H9 (cell line): ENCODE results near the gene UVRAG. TPM values are rescaled to one million over a fixed set of nuclear protein-coding genes. Genes with fewer than 3 reads are reported as not detected.

Experiments used
- DNase-seq: peaks from one replicate; pipeline ENCODE4 v3.0.0-alpha.2; 2017
- H2AFZ ChIP-seq: one replicate; pipeline ENCODE4 v1.6.1; 2013; ENCODE audit warnings: mild to moderate bottlenecking, low read length, control low read depth, moderate library complexity
- H2AK5ac ChIP-seq: 2 replicates; pipeline ENCODE4 v1.6.1; 2013; ENCODE audit warnings: low read length, control low read depth, mixed read lengths; ENCODE audit not compliant: insufficient read length
- H2BK120ac ChIP-seq: one replicate; pipeline ENCODE4 v1.6.1; 2013; ENCODE audit warnings: low read depth, mild to moderate bottlenecking, low read length, control low read depth, inconsistent platforms; ENCODE audit not compliant: poor library complexity, severe bottlenecking
- H2BK12ac ChIP-seq: 2 replicates; pipeline ENCODE4 v1.6.1; 2013; ENCODE audit warnings: low read length, control low read depth, mixed read lengths, low read depth; ENCODE audit not compliant: insufficient read length
- H2BK15ac ChIP-seq: 2 replicates; pipeline ENCODE4 v1.6.1; 2013; ENCODE audit warnings: low read depth, low read length, control low read depth
- H2BK20ac ChIP-seq: one replicate; pipeline ENCODE4 v1.6.1; 2013; ENCODE audit warnings: low read depth, mild to moderate bottlenecking, low read length, control low read depth, inconsistent platforms; ENCODE audit not compliant: poor library complexity, severe bottlenecking
- H2BK5ac ChIP-seq: 2 replicates; pipeline ENCODE4 v1.6.1; 2013; ENCODE audit warnings: low read length, control low read depth, mixed read lengths; ENCODE audit not compliant: insufficient read length
- H3K14ac ChIP-seq: 2 replicates; pipeline ENCODE4 v1.6.1; 2013; ENCODE audit warnings: low read length, control low read depth; ENCODE audit not compliant: insufficient read depth
- H3K18ac ChIP-seq: 2 replicates; pipeline ENCODE4 v1.6.1; 2013; ENCODE audit warnings: low read depth, mild to moderate bottlenecking, mixed read lengths, low read length, control low read depth; ENCODE audit not compliant: insufficient read length
- H3K23ac ChIP-seq: 2 replicates; pipeline ENCODE4 v1.6.1; 2013; ENCODE audit warnings: low read length, control low read depth, mixed read lengths, low read depth; ENCODE audit not compliant: insufficient read length
- H3K23me2 ChIP-seq: 2 replicates; pipeline ENCODE4 v1.6.1; 2013; ENCODE audit warnings: low read depth, mild to moderate bottlenecking, mixed read lengths, low read length, control low read depth; ENCODE audit not compliant: insufficient read length, poor library complexity, severe bottlenecking
- H3K27ac ChIP-seq: 2 replicates; pipeline ENCODE4 v1.5.1; 2013; ENCODE audit warnings: low read length, control low read depth, mixed read lengths, low read depth; ENCODE audit not compliant: insufficient read length
- H3K27me3 ChIP-seq: 2 replicates; pipeline ENCODE4 v1.6.1; 2013; ENCODE audit warnings: low read length, control low read depth, inconsistent platforms; ENCODE audit not compliant: insufficient read depth
- H3K4ac ChIP-seq: 2 replicates; pipeline ENCODE4 v1.6.1; 2013; ENCODE audit warnings: low read depth, mild to moderate bottlenecking, control low read depth, inconsistent platforms, low read length, moderate library complexity
- H3K4me1 ChIP-seq: 2 replicates; pipeline ENCODE4 v1.6.1; 2013; ENCODE audit warnings: low read length, control low read depth, inconsistent platforms; ENCODE audit not compliant: insufficient read depth
- H3K4me2 ChIP-seq: 2 replicates; pipeline ENCODE4 v1.6.1; 2013; ENCODE audit warnings: low read length, control low read depth, mixed read lengths; ENCODE audit not compliant: insufficient read length, insufficient read depth
- H3K56ac ChIP-seq: 2 replicates; pipeline ENCODE4 v1.6.1; 2013; ENCODE audit warnings: low read depth, mild to moderate bottlenecking, mixed read lengths, low read length, control low read depth; ENCODE audit not compliant: insufficient read length
- H3K79me1 ChIP-seq: 2 replicates; pipeline ENCODE4 v1.6.1; 2013; ENCODE audit warnings: low read depth, mild to moderate bottlenecking, moderate library complexity, low read length, control low read depth, inconsistent platforms; ENCODE audit not compliant: insufficient read depth, poor library complexity, severe bottlenecking
- H3K79me2 ChIP-seq: 2 replicates; pipeline ENCODE4 v1.6.1; 2013; ENCODE audit warnings: low read length, control low read depth, inconsistent platforms; ENCODE audit not compliant: insufficient read depth
- H3K9ac ChIP-seq: 2 replicates; pipeline ENCODE4 v1.6.1; 2013; ENCODE audit warnings: low read length, control low read depth, mixed read lengths; ENCODE audit not compliant: insufficient read length; ENCODE audit errors: extremely low read depth
- H3K9me3 ChIP-seq: one replicate; pipeline ENCODE4 v1.6.1; 2013; ENCODE audit warnings: low read depth, low read length, inconsistent platforms; ENCODE audit not compliant: control insufficient read depth
- H3T11ph ChIP-seq: one replicate; pipeline ENCODE4 v1.6.1; 2013; ENCODE audit warnings: mild to moderate bottlenecking, low read length, control low read depth, inconsistent platforms
- H4K20me1 ChIP-seq: one replicate; pipeline ENCODE4 v1.6.1; 2013; ENCODE audit not compliant: control insufficient read depth, insufficient read length, insufficient read depth
- H4K5ac ChIP-seq: 2 replicates; pipeline ENCODE4 v1.6.1; 2013; ENCODE audit warnings: low read depth, mild to moderate bottlenecking, mixed read lengths, low read length, control low read depth; ENCODE audit not compliant: insufficient read length
- H4K8ac ChIP-seq: replicated peaks from 2 replicates; pipeline ENCODE4 v1.6.1; 2013; ENCODE audit warnings: low read length, control low read depth, mixed read lengths, low read depth; ENCODE audit not compliant: insufficient read length
- H4K91ac ChIP-seq: 2 replicates; pipeline ENCODE4 v1.6.1; 2013; ENCODE audit warnings: low read depth, mild to moderate bottlenecking, moderate library complexity, mixed read lengths, low read length, control low read depth; ENCODE audit not compliant: insufficient read length
- H3K27ac Mint-ChIP-seq, 3 experiments: 2 replicates in 2 of 3; 3 replicates in 1 of 3; pipeline ENCODE4 v1.8.0; 2020 to 2021; ENCODE audit warnings: mixed read lengths in 3 of 3, mild to moderate bottlenecking in 1 of 3, moderate library complexity in 1 of 3
- H3K27me3 Mint-ChIP-seq: 2 replicates; pipeline ENCODE4 v1.8.0; 2021; ENCODE audit warnings: low read depth, mild to moderate bottlenecking, moderate library complexity, mixed read lengths
- H3K36me3 Mint-ChIP-seq, 3 experiments: 2 replicates in 2 of 3; 3 replicates in 1 of 3; pipeline ENCODE4 v1.8.0; 2020 to 2021; ENCODE audit warnings: low read depth in 3 of 3, mixed read lengths in 3 of 3; ENCODE audit not compliant: insufficient read depth in 1 of 3
- H3K4me1 Mint-ChIP-seq, 2 experiments: 2 replicates each; pipeline ENCODE4 v1.8.0; 2020; ENCODE audit warnings: mixed read lengths in 2 of 2
- H3K4me3 Mint-ChIP-seq, 2 experiments: 2 replicates in 1 of 2; 3 replicates in 1 of 2; pipeline ENCODE4 v1.8.0; 2020 to 2021; ENCODE audit warnings: mild to moderate bottlenecking in 2 of 2, mixed read lengths in 2 of 2, moderate library complexity in 1 of 2
- H3K9me3 Mint-ChIP-seq, 2 experiments: 2 replicates in 1 of 2; 3 replicates in 1 of 2; pipeline ENCODE4 v1.8.0; 2020; ENCODE audit warnings: mild to moderate bottlenecking in 2 of 2, mixed read lengths in 2 of 2, moderate library complexity in 1 of 2
- CTCF ChIP-seq: fragments of 200-600 bp; sonication (generic); conservative IDR thresholded peaks from 3 replicates; pipeline ENCODE4 v1.8.0; 2021; ENCODE audit warnings: antibody characterized with exemption, mild to moderate bottlenecking
- total RNA-seq: library from RNA; stranded (reverse); gene quantifications from 2 replicates; pipeline ENCODE4 v1.2.1, GENCODE V29; 2021

The UVRAG gene
- total RNA-seq, 1 experiment from 2014 or later: 18.5 TPM

- Histone ChIP-seq H3K9ac (no peak overlapping the region), H4K5ac (no peak overlapping the region), H2BK20ac (no peak overlapping the region), H3K27me3 (no peaks in the 10 kb centered on the region), H2BK5ac (no peak overlapping the region), H3K79me1 (no peaks in the 10 kb centered on the region), H3K4ac (no peak overlapping the region), H2AK5ac (no peak overlapping the region), H4K91ac (no peak overlapping the region), H4K20me1 (no peaks in the 10 kb centered on the region), H3K79me2 (no peaks in the 10 kb centered on the region), H2AFZ (no peak overlapping the region), H2BK15ac (no peak overlapping the region), H3K56ac (no peak overlapping the region), H3K14ac (no peak overlapping the region), H3K9me3 (no peaks in the 10 kb centered on the region), H3K4me1 (no peaks in the 10 kb centered on the region), H3K4me2 (no peak overlapping the region), H3K27ac (no peak overlapping the region), H3T11ph (no peak overlapping the region), H3K23me2 (no peaks in the 10 kb centered on the region), H2BK12ac (no peak overlapping the region), H3K18ac (no peak overlapping the region), H4K8ac (no peak overlapping the region), H2BK120ac (no peak overlapping the region), H3K23ac (no peak overlapping the region)
- DNase-seq: no peak
- no peak for TF ChIP-seq CTCF
- Mint-ChIP-seq H3K27me3 (no peaks in the 10 kb centered on the region), H3K27ac (no peak overlapping the region), H3K4me1 (no peaks in the 10 kb centered on the region), H3K4me3 (no peak overlapping the region), H3K36me3 (peaks cover 3 to 5% (median 4%) of the 10 kb centered on the region in 3 experiments; a peak in 6 of 7 replicates), H3K9me3 (peaks cover under 1 to 1% of the 10 kb centered on the region in 2 experiments; a peak in 4 of 5 replicates)
Measured at GRCh38 chr11:75884321-75884720, 69.3 kb downstream of the UVRAG start.
